ENCODE measurements around the gene DIP2C.
"Not testable (repeated sequence)": the region's sequence is repeated elsewhere in the genome, so short reads cannot be mapped to it uniquely, and the experiment has no call there.

The DIP2C gene

DNA sequence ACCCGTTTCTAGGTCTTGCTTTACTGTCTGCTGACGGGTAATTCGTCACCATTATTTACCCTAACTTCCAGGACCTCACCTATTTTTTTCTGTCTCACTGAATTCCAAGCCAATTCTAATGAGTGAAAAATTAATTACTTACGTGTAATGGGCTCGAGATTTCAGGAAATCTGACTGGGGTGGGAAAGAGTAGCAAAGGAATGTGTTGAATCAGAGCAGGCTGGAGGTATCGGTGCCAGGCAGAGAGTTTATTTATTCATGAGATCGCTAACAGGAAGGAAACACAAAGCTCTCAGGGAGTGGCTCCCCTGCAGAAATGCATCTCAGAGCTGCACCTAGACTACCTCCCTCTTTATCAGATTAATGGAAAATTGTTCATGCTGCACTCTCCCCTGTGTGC is 4.0 kb upstream of the DIP2C start:
- DNase-seq, result no peak

DNA sequence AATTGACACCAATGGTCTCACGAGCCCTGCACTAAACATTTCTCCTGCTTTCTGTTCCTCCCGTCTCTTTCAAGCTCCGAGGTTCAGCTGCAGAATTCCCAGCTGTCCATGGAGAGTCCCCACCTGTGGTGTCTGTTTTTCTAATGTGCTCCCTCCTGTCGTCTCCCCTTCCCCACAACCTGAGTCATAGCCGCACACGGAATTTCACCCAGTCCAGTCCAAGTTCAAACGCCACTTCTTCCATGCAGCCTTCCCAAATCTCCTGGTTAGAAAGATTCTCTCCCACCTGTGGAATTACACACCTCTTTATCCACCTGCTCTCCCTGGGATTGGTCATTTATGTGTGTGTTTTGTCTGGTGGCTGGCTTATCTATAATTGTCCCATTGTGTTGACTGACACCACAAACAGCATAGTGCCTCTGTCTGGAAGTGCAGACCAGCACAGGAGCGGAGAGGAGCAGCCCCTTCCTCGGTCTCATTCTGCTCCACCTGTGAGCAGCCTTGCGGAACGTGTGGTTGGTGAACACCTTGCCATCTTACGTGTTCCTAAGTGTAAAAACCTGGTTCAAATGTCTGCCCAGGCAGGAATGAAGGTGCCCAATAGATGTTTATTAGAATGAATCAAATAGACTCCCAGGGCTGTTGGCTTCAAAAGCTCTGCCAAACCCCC is 3.3 kb upstream of the DIP2C start:
- no peak for DNase-seq

DNA sequence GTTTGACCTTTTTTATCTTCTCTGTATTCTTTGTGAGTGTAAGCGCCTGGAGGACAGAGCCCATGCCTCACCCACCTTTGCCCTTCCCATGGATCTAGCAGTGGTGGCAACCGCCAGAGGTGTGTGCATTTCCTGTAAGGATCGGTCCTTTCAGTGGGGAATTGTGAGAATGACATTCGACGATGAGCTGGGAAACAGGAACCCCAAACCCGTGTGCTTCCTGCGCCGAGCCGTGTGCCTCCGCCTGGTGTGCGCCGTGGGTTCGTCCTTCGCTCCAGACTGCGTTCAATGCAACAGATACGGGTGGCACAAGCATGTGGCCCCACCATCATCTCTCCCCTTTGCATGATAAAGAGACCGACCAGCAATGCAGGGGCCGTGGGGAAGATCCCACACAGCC is 1.7 kb upstream of the DIP2C start:
- DNase-seq, result no peak

DNA sequence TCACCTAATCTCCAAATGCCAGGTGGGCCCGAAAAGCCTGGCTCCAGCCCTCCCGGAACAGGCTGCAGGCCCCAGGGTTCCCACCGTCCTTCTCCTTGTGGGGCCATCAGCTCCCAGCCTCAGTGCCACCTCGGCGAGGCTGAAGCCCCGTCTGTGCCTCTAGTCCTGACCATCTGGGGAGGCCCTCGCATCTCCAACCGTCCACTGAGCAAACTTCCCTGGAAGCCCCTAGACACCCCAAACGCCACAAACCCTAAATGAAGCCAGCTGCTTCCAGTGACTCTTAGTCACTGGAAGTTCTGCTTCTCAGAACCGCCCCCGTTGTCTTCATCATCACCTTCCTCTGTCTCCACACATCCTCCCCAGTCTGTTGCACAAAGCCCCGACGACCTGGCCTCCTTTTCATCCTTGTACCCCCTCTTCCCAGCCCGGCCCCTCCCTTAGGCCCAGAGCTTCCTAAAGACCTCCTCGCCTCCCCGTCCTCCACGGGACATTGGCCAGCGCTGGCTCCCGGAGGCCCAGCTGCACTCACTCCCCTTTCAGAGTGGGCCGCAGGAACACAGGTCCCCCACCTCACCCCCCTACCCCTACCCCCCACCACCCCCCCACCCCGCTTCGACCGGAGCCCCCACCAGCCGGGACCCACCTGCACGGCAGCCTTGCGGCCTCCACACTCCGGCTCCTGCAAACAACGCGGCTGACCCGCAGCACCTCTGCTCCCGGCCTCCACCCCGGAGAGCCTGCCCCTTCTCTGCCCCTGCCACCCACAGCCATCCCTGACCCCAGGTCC is 1.1 kb upstream of the DIP2C start:
- DNase-seq, result no peak

DNA sequence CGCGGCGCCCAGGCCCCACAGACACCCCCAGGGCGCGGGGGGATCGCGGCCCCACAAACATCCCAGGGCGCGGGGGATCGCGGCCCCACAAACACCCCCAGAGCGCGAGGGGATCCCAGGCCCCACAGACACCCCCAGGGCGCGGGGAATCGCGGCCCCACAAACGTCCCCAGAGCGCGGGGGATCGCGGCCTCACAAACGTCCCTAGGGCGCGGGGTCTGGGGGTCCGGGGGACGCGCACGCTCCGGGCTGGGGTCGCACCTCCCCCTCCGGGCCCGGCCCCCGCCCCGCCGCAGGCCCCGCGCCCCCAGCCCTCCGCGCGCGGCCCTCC is 382 bp downstream of the DIP2C start:
- DNase-seq, result no peak

DNA sequence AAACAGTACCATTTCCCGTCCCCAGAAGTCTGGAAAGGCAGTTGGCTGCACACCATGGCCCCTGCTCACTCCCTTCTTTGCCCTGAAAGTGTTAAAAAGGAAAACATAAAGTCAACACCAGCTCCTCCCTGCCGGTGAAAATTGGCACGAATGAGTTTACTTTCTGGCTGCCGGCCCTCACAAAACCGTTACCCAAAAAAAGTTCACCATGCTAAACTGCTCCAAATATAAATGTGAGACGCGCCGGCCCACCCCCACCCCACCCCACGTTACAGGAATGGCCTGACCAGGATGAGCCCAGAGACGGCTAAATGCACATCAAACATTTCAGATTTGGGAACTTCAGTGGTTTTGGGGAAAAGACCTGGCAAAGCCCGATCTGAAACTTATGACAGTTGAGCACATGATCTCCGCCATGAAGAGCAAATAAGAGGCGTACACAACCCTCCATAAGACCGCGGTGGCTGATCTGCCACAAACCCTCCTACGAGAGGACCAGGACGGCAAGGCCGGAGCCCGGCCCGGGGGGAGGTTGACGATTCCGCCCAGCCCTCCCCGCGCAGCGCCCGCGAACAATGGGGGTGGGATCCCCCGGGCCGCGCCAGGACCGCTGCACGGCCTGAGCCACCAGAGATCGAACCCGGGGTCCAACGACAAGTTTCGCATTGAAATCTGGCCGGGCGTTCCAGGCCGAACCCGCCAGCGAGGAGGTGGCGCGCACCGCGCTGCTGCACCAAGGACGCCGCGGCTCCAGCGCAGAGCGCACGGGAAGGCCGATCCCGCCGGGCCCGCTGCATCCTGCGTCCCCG is 952 bp downstream of the DIP2C start:
- DNase-seq, result no peak

DNA sequence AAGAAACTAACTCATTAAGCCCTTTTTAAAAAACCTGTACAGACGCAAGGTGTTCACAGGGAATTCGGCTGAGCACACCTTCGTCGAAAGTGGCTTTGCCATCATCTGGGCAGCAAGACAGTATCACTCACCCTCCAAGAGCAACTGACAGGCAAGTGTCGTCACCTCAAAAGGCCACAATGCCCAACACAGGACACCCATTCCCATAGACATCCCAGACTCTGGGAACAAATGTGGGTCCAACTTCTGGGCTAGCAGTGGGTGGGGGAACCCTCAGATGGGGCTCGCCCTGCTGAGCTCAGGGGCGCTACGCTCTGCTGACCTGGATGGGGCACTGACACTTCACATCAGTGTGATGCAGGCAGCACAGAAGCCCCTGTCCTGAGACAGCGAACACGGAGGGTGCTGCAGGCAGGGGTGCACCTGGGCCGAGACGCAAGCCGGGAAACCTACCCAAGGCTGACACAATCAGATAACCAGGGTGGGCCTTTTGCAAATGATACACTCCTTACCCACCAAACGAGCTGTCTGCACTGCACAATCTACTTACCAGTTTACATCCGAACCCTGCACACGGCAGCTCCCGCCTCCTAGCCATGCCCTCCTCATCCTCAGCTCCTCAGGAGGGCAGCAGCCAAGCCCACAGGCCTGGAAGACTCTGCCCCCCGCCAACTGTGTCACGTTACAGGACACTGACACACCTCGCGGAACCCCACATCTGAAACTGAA is 1.7 kb downstream of the DIP2C start:
- DNase-seq, result no peak

DNA sequence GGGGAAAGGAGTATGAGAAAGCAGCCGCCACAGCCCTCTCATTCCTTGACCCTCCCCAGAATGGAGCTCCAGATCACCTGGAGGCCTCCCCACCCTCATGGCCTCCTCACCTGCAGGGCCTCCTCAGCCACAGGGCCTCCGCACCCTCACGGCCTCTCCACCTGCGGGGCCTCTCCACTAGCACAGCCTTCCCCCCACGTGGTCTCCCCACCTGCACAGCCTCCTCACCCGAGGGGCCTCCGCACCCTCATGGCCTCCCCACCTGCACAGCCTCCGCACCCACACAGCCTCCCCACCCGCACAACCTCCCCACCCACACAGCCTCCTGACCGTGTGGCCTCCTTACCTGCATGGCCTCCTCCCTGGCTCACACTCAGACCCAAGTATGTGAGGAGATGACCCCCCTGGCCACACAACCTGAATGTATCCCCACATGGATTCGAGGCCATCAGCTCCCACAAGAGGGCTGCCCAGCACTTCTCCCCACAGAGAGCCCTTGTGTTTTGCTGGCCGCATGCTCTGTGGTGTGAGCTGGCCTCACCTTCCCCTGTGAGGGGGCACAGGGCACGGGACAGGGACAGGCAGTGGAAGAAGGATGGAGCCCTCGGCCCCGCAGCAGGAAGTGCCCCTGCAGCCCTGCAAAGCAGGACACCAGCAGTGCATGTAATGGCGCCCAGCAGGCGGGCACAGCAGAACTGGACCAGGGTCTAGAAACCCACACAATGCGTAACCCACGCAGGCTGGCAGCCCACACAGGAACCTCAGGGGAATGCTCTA is 3.1 kb downstream of the DIP2C start:
- DNase-seq, result no peak

DNA sequence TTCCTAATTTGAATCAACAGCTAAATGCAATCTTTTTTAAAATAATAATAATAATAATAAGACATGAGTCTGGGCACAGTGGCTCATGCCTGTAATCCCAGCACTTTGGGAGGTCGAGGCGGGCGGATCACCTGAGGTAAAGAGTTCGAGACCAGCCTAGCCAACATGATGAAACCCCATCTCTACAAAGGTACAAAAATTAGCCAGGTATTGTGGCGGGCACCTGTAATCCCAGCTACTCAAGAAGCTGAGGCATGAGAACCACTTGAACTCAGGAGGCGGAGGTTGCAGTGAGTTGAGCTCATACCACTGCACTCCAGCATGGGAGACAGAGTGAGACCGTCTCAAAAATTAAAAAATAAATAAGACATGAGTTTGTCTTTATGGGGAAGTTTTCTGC is 3.9 kb downstream of the DIP2C start:
- DNase-seq, result no peak

DNA sequence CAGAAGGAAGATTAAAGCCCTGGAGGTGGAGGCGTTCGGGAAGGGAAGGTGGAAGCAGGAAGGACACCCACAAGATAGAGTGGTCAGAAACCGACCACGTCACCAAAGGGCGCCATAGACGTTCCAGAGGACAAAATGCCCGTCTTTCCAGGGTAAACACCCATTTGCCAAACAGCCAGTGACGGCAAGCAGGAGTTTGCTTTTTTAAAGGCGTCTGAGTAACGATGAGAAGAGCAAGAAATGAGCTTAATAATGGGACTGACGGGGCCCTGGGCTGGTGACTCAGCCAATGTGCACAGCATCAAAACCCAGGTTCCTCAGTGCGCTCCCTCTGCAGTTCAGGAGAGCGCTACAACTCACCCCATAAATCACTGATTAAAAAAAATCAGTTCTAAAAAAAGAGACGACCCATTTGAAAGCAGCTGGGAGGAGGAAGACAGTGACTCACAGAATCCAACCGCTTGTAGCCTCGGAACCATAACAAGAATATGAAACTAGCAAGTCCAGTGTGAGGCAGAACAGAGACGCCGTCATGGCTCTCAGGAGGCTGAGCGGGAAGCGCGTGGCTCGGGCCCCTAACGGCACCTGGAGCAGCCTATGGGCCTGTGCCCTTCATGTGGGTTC is 5.9 kb downstream of the DIP2C start:
- DNase-seq, result no peak

DNA sequence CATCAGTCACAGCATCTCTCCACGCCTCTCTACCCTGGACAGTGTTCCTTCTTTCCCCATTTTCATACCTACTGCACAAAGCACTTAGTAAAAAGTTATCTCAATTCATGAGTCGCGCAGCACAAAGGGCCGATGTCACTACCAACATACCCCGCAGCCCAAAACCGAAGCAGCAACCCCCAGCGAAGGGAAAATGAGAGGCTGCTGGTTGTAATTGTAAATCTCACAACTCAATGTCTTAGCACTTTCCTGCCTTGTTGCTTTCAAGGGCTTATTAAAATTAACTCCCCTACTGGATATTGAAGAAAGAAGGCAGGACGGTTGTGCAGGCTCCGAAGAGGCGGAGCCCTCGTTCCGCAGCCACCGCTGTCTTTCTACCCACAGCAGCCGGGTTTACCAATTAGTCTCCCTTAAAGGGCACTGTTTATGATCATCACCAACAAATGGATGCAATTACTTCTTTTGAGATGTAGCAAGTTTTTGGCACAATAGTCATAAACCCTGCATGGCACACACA is 6.5 kb downstream of the DIP2C start:
- DNase-seq, result no peak

DNA sequence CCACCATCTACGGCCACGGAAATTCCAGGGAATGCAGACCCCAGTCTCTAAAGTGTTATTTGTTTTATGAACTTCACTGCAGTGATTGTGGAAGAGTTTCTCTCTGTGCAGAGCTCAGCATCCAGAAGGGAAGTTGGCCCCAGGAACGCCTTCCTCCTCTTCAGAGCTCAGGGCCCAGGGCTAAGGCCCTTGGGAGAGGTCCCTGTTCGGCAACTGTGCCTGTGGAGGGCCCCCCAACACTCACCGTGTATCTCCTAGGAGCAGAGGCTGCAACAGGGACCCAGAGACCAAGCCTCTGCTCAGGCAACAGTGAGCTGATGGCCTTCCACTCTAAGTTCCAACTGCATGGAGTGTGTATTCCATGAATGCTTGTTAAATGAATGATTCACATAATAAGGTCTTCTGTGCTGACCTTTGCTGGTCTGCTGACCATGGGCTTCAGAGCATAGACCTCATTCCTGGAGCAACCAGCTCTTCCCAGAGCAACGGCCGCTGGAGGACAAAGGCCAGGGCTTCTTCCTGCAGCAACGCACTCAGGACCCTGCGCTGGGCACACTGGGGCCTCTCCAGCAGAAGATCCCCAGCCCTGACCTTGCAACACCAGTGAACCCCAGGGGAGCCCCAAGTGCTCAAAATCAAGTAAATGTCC is 7.7 kb downstream of the DIP2C start:
- DNase-seq, result no peak

DNA sequence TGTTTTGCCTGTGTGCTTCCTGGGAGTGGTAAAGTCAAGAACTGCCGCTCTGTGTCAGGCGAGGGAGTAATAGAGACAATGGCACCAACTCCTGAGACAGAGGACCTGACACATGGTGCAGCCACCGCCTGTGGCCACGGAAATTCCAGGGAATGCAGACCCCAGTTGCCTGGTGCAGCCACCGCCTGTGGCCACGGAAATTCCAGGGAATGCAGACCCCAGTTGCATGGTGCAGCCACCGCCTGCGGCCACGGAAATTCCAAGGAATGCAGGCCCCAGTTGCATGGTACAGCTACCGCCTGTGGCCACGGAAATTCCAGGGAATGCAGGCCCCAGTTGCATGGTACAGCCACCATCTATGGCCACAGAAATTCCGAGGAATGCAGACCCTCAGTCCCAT is 8.7 kb downstream of the DIP2C start:
- no peak for DNase-seq

DNA sequence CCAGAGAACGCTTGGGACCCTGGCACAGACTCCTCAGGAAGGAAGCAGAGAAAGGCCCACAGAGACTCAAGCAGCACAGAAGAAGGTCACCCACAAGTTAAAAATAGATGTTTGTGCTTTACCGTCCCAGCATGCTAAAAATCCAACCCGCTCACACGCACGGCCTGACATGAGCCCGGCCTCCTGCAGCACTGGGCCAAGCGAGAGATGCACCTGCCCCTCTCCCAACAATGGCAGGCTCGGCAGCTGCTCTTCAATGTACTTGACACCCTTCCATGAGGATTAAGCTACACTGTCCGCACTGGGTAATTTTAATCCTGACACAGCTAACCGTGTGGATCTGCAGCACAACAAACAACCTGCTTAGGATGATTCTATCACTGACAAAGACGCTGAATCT is 9.3 kb downstream of the DIP2C start:
- no peak for DNase-seq

DNA sequence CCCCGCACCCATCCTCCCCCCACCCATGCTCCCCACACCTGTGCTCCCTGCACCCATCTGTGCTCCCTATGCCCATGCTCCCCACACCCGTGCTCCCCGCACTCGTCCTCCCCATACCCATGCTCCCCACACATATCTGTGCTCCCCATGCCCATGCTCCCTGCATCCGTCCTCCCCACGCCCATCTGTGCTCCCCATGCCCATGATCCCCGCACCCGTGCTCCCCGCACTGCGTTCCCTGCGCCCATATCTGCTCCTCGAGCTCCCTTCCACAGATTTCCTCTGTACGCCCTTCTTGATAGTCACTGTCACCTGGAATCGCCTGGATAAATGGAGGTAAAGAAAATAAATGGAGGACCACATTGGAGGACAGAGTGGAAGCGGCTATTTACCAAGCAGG is 9.9 kb downstream of the DIP2C start:
- no peak for DNase-seq

DNA sequence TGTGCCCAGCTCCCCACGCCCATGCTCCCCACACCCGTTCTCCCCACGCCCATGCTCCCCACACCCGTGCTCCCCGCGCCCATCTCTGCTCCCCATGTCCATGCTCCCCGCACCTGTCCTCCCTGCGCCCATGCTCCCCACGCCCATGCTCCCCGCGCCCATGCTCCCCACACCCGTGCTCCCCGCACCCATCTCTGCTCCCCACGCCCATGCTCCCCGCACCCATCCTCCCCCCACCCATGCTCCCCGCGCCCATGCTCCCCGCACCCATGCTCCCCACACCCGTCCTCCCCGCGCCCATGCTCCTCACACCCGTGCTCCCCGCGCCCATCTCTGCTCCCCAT is 10.8 kb downstream of the DIP2C start:
- not testable (repeated sequence) for DNase-seq

DNA sequence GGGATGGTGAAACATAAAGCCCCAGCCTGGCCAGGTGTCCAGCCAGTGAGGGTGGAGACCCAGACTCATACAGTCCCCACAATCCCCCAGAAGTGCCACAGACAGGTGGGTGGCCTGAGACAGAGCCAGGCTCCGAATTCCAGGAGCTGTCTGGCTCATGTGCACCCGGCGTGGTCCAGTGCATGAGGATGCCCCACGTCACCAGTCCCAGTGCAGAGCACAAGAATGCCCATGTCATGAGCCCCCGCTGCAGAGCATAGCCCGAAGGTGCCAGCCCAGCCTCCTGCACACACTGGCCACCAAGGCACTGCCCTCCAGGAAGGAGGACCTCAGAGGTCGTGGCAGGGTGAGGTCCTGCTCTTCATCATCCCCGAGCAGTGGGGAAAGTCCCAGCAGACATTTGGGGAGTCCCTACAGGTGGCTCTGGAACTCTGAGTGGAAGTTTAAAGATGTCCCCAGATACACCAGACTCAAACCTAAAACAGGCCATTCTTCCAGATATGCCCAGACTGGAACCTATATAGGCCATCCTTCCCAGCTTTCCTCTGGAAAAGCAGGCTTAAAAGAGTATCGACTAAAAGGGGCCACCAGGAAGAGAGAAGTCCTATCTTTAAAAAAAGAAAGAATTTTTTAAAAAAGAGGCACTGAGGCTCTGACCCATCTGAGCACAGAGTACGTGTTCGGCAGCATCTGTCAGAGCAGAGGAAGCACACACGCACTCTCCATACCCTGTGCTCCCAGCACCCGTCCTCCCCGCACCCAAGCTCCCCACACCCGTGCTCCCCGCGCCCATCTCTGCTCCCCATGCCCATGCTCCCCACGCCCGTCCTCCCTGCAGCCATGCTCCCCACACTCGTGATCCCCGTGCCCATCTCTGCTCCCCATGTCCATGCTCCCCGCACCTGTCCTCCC is 11.5 kb downstream of the DIP2C start:
- no peak for DNase-seq

DNA sequence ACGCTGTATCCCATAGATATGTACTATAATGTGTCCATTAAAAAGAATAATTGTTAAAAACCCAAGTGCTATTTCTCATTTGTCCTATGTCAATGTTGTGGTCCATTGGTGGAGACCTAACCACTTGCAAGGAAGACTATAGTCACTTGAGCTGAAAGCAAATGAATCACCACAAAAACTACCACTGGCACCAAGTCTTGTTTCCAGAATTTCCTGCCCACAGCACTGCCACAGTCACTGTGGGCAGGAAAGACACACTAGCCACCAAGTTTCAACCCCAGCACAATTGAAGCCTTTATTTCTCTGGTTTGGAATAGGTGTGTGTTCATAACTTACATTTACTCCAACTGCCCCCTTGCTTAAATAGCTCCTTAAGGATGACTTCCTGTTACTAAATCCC is 12.4 kb downstream of the DIP2C start:
- no peak for DNase-seq

DNA sequence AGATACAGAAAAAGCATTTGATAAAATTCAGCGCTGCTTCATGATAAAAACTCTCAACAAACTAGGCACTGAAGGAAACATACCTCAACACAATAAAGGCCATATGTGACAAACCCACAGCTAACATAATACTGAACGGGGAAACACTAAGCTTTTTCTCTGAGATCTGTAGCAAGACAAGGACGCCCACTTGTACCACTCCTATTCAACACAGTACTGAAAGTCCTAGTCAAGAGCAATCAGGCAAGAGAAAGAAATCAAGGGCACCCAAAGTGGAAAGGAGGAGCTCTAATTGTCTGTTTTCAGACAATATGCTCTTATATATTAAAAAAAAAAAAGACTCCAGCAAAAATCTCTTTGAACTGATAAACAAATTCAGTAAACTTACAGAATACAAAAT is 13.3 kb downstream of the DIP2C start:
- no peak for DNase-seq

DNA sequence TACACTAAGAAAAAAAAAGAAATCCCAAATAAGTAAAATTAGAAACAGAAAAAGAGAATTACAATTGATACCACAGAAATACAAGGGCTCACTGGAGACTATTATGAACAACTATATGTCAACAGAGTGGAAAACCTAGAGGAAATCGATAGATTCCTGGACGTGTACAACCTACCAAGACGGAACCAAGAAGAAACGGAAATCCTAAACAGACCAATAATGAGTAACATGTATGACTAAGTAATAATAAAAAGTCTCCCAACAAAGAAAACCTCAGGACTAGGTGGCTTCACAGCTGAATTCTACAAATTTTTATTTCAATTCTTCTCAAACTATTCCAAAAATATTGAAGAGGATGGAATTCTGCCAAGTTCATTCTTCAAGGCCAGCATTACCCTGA is 13.9 kb downstream of the DIP2C start:
- DNase-seq, result no peak

Measured in stimulated activated CD4-positive, alpha-beta T cell treated with anti-CD3 and anti-CD28 coated beads, Interleukin-2, amount 100 ng/mL, for 24 hours (primary cell).